ENCODE measurements around the gene ITGAE.

Gene ITGAE

GRCh38 chr17:3689262-3690093 is 111.5 kb downstream of the ITGAE start:
- no peak for DNase-seq

GRCh38 chr17:3688852-3689261 is 112.1 kb downstream of the ITGAE start:
- DNase-seq, result no peak

- DNase-seq, result no peak
Observed at GRCh38 chr17:3688027-3688553, 112.9 kb downstream of the ITGAE start.

GRCh38 chr17:3685174-3685573 is 115.8 kb downstream of the ITGAE start:
- DNase-seq, result no peak

GRCh38 chr17:3683054-3683511 is 117.9 kb downstream of the ITGAE start:
- DNase-seq, result peak; percentile 20

GRCh38 chr17:3682033-3682432 is 119.0 kb downstream of the ITGAE start:
- no peak for DNase-seq

- no peak for DNase-seq
Observed at GRCh38 chr17:3681565-3681964, 119.4 kb downstream of the ITGAE start.

- no peak for DNase-seq
Observed at GRCh38 chr17:3681057-3681456, 119.9 kb downstream of the ITGAE start.

GRCh38 chr17:3679531-3680126 is 121.4 kb downstream of the ITGAE start:
- DNase-seq, result no peak

- no peak for DNase-seq
Observed at GRCh38 chr17:3678821-3679530, 122.0 kb downstream of the ITGAE start.

GRCh38 chr17:3678095-3678820 is 122.7 kb downstream of the ITGAE start:
- no peak for DNase-seq

GRCh38 chr17:3675886-3676285 is 125.1 kb downstream of the ITGAE start:
- DNase-seq, result no peak

- no peak for DNase-seq
Observed at GRCh38 chr17:3672571-3672970, 128.4 kb downstream of the ITGAE start.

- no peak for DNase-seq
Observed at GRCh38 chr17:3669548-3669947, 131.4 kb downstream of the ITGAE start.

- DNase-seq, result no peak
Observed at GRCh38 chr17:3669085-3669347, 132.0 kb downstream of the ITGAE start.

- peak; percentile 96 for DNase-seq
Observed at GRCh38 chr17:3668279-3669084, 132.5 kb downstream of the ITGAE start, which contains the start of the genes EMC6 and TAX1BP3. TSS of gene EMC6 (plus strand) at chr17:3668812. CDS start at chr17:3669147, 335 bp downstream. TSS of gene TAX1BP3 (minus strand) at chr17:3668578. CDS start at chr17:3668526, 52 bp downstream.

GRCh38 chr17:3667366-3668278 is 133.4 kb downstream of the ITGAE start:
- peak; percentile 89 for DNase-seq

- DNase-seq, result no peak
Observed at GRCh38 chr17:3666516-3666915, 134.5 kb downstream of the ITGAE start.

- DNase-seq, result no peak
Observed at GRCh38 chr17:3665834-3666233, 135.2 kb downstream of the ITGAE start.
